ENCODE measurements around the gene PTCD1.

PTCD1 gene, protein sequence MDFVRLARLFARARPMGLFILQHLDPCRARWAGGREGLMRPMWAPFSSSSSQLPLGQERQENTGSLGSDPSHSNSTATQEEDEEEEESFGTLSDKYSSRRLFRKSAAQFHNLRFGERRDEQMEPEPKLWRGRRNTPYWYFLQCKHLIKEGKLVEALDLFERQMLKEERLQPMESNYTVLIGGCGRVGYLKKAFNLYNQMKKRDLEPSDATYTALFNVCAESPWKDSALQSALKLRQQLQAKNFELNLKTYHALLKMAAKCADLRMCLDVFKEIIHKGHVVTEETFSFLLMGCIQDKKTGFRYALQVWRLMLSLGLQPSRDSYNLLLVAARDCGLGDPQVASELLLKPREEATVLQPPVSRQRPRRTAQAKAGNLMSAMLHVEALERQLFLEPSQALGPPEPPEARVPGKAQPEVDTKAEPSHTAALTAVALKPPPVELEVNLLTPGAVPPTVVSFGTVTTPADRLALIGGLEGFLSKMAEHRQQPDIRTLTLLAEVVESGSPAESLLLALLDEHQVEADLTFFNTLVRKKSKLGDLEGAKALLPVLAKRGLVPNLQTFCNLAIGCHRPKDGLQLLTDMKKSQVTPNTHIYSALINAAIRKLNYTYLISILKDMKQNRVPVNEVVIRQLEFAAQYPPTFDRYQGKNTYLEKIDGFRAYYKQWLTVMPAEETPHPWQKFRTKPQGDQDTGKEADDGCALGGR

DNA sequence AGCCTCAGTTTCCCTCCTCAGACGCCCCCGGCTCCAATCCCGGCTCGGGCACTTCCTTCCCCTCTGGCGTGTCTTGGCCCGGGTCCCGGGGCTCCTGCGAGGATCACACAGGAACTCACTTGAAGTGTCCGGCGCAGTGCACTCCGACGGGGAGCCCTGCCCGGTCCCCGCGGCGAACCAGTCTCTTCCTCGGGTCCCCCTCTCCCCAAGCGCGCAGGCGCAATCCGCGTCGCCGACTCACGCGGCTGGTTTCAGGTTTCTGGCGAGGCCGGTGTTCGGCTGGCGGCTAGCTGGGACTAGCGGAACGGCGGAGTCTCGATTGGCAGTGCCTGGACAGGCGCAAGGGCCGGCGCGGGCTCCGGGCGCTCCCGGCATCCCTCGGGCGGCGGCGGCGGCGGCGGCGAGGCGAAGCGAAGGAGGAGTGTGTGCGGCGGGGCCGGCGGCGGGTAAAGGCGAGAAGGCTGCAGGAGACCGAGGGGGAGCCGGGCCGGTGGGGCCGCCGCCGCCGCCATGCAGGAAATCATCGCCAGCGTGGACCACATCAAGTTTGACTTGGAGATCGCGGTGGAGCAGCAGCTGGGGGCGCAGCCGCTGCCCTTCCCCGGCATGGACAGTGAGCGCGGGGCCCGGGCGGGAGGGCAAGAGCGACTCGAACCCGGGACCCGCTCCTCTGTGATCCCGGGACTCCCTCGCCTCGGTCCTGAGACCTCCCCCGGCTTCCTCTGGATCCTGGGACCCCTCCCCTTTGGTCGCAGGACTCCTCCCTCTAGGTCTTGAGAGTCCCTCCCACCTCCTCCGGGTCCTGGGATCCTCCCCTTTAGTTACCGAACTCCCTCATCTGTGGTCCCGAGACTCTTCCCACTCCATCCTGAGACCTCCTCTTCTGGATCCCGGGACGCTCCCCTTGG, at the start of gene PTCD1, which contains the start of gene CPSF4:
PTCD1 (minus strand) TSS at position 226 of the 908 bp plus-strand sequence. CDS start 3,556 bp downstream, outside the sequence.
CPSF4 (plus strand) TSS at position 371 of the 908 bp plus-strand sequence; CDS start at position 511, 140 bp downstream.
- Histone ChIP-seq H3K27ac (ENCODE audit: low read length) (peak within 1 kb of the TSS; percentile 65), H3K27me3 (ENCODE audit: low read depth, low read length) (no peaks in the 10 kb centered on the region), H3K36me3 (ENCODE audit: control insufficient read depth in 1 of 2, insufficient read depth in 2 of 2, low read length in 2 of 2) (peaks cover 5 to 8% of the 10 kb centered on the region in 2 donors), H3K9me3 (ENCODE audit: control insufficient read depth in 1 of 2, low read length in 2 of 2) (no peaks in the 10 kb centered on the region), H3K4me3 (ENCODE audit: low read depth in 1 of 2, low read length in 2 of 2) (peak within 1 kb of the TSS; percentile 78 to 97), H3K4me1 (ENCODE audit: control insufficient read depth in 1 of 2, insufficient read depth in 2 of 2, low read length in 2 of 2) (peaks cover 10 to 33% of the 10 kb centered on the region in 2 donors)

DNA sequence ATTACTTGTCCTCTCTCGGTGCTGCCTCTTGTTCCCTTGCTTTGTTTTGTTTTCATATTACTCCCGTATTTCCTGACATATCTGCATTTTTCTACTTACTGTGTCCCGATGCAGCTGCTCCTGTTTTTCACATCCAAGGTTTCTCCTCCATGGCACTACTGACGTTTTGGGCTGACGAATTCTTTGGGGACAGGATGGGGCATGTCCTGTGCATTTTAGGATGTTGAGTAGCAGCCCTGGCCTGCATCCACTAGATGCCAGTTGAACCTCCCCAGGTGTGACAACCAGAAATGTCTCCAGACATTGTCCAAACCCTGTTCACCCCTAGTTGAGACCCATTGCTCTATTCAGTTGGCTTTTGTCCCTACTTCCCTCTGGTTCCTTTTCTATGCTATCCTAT, 46.5 kb upstream of the PTCD1 start:
- Histone ChIP-seq H3K9me3 (ENCODE audit: control insufficient read depth in 1 of 2, low read length in 2 of 2) (no peaks in the 10 kb centered on the region), H3K27ac (ENCODE audit: low read length) (no peak overlapping the region), H3K4me3 (ENCODE audit: low read depth in 1 of 2, low read length in 2 of 2) (no peak overlapping the region), H3K36me3 (ENCODE audit: control insufficient read depth in 1 of 2, insufficient read depth in 2 of 2, low read length in 2 of 2) (peaks cover 14 to 23% of the 10 kb centered on the region in 2 donors), H3K27me3 (ENCODE audit: low read depth, low read length) (no peaks in the 10 kb centered on the region), H3K4me1 (ENCODE audit: control insufficient read depth in 1 of 2, insufficient read depth in 2 of 2, low read length in 2 of 2) (no peaks in the 10 kb centered on the region)

DNA sequence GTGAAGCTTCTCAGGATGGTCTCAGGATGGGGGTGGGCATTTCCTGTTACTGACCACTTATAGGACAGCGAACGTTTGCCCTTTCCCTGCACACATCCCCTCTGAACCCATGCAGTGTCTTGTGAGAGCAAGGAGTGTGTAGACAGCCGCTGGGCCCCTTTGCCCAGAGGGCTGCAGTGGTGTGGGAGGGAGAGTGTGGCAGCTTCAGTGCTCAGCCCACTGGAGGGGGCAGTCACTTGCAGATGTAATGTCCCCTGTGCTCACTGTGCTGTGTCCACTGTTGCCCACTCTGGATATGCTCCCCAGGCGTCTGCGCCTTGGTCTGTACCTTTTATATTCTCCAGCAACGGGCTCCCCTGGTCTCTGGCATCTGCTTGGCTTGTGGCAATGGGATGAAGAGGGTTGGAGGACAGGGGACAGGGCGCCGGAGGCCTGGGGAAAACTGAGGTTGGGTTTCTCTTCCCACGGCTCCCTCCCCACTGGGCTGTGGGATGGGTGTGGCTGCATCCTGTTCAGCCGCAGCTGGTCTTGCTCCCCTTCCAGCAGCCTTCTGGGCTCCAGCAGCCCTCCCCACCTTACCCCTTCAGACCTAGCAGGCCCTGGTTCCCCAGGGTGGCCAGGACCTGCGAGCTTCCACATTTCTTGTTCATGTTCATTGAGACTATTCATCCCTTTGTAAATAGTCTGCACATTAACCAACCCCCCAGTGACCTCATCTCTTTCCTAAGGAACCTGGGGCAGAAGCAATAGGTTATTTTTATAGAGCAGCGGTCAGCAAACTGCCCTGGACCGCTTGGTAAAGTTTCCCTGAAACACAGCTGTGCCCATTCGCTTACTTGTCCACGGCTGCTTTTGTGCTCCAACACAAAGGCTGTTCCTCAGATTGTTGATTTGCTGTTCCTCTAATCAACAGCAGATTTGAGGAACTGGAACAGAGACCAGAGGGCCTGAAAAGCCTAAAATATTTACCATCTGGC, 40.2 kb upstream of the PTCD1 start:
- Histone ChIP-seq H3K9me3 (ENCODE audit: control insufficient read depth in 1 of 2, low read length in 2 of 2) (no peaks in the 10 kb centered on the region), H3K4me3 (ENCODE audit: low read depth in 1 of 2, low read length in 2 of 2) (no peak overlapping the region), H3K36me3 (ENCODE audit: control insufficient read depth in 1 of 2, insufficient read depth in 2 of 2, low read length in 2 of 2) (peaks cover 8 to 22% of the 10 kb centered on the region in 2 donors), H3K27me3 (ENCODE audit: low read depth, low read length) (no peaks in the 10 kb centered on the region), H3K4me1 (ENCODE audit: control insufficient read depth in 1 of 2, insufficient read depth in 2 of 2, low read length in 2 of 2) (peaks cover 0 to 12% of the 10 kb centered on the region in 2 donors), H3K27ac (ENCODE audit: low read length) (no peak overlapping the region)

DNA sequence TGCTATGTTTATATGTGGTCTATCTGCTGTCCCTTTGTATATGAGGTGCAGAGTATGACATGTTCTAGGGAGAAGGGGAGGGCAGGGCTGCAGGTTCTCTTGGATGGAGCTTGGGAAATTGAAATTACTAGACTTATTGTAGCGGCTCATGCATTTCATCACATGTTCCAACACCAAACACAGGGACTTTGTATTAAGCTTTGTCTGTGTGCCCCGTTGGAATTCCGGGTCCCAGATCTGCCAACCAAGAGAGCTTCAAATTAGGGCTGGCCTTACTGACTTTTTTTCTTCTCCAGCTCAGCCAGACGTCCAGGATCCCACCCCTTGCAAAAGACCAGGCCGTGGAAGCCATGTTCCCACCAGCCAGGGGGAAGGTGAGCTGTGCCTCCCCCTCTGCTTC, 37.5 kb upstream of the PTCD1 start:
- Histone ChIP-seq H3K9me3 (ENCODE audit: control insufficient read depth in 1 of 2, low read length in 2 of 2) (no peaks in the 10 kb centered on the region), H3K4me1 (ENCODE audit: control insufficient read depth in 1 of 2, insufficient read depth in 2 of 2, low read length in 2 of 2) (peaks cover 0 to 20% of the 10 kb centered on the region in 2 donors), H3K27ac (ENCODE audit: low read length) (no peak overlapping the region), H3K27me3 (ENCODE audit: low read depth, low read length) (no peaks in the 10 kb centered on the region), H3K4me3 (ENCODE audit: low read depth in 1 of 2, low read length in 2 of 2) (no peak overlapping the region), H3K36me3 (ENCODE audit: control insufficient read depth in 1 of 2, insufficient read depth in 2 of 2, low read length in 2 of 2) (peaks cover 7 to 20% of the 10 kb centered on the region in 2 donors)

DNA sequence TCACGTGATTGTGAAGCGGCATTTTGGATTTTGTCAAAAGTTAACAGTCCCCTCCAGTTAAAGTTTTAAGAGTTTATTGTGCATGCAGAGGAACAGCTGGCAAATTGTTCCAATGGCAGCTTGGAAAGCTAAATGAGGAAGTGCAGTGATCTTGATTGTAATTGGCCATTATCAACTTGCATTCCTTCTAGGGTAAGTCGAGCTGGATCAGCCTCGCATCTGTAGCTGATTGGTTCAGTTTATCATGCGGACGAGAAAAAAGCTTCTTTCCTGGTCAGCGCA, 34.7 kb upstream of the PTCD1 start:
- Histone ChIP-seq H3K9me3 (ENCODE audit: control insufficient read depth in 1 of 2, low read length in 2 of 2) (no peaks in the 10 kb centered on the region), H3K4me1 (ENCODE audit: control insufficient read depth in 1 of 2, insufficient read depth in 2 of 2, low read length in 2 of 2) (peaks cover 0 to 14% of the 10 kb centered on the region in 2 donors), H3K4me3 (ENCODE audit: low read depth in 1 of 2, low read length in 2 of 2) (peak overlapping the region; percentile 86 to 97), H3K27me3 (ENCODE audit: low read depth, low read length) (no peaks in the 10 kb centered on the region), H3K36me3 (ENCODE audit: control insufficient read depth in 1 of 2, insufficient read depth in 2 of 2, low read length in 2 of 2) (peaks cover 0 to 7% of the 10 kb centered on the region in 2 donors), H3K27ac (ENCODE audit: low read length) (peak overlapping the region; percentile 49)

DNA sequence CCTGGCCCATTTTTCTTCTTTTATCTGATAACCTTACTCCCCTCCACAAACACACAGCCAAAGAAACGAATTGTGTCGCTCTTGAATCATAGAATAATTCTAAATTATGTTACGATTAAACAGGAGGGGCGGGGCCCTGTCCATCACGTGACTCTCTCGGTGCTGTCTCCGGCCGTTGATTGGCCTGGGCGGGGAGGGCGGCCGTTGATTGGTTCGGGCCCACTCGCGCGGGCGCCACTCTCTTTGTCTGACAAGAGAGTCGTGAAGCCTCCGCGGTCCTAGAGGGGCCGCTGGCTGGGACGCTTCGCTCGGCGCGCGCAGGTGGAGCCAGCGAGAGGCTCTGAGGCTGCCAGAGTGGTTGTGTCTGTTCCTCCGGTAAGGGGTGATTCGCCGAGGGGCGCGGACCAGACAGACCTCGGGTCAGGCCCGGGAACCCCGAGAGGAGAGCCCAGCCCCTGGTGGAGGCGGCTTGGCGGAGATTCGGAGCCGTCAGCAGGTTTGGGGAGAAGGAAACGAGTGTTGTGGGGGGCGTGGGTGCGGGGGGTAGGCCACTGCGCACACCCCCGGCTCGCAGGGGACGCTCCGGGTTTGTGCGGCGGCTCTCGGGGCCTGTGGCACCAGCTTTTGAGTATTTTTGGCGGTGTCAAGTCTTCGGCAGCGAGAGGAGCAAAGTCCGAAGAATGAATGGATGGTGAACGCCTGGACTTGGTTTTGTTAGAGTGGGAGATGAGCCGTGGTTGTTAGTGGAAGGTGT, 34.1 kb upstream of the PTCD1 start, which contains the start of gene ZNF789:
ZNF789 (plus strand) TSS at position 330 of the 754 bp plus-strand sequence. CDS start 3,567 bp downstream, outside the sequence.
- Histone ChIP-seq H3K9me3 (ENCODE audit: control insufficient read depth in 1 of 2, low read length in 2 of 2) (no peaks in the 10 kb centered on the region), H3K4me1 (ENCODE audit: control insufficient read depth in 1 of 2, insufficient read depth in 2 of 2, low read length in 2 of 2) (peaks cover 0 to 14% of the 10 kb centered on the region in 2 donors), H3K27me3 (ENCODE audit: low read depth, low read length) (no peaks in the 10 kb centered on the region), H3K36me3 (ENCODE audit: control insufficient read depth in 1 of 2, insufficient read depth in 2 of 2, low read length in 2 of 2) (peaks cover 0 to 7% of the 10 kb centered on the region in 2 donors), H3K27ac (ENCODE audit: low read length) (peak within 1 kb of the TSS; percentile 56), H3K4me3 (ENCODE audit: low read depth in 1 of 2, low read length in 2 of 2) (peak within 1 kb of the TSS; percentile 86 to 97)

DNA sequence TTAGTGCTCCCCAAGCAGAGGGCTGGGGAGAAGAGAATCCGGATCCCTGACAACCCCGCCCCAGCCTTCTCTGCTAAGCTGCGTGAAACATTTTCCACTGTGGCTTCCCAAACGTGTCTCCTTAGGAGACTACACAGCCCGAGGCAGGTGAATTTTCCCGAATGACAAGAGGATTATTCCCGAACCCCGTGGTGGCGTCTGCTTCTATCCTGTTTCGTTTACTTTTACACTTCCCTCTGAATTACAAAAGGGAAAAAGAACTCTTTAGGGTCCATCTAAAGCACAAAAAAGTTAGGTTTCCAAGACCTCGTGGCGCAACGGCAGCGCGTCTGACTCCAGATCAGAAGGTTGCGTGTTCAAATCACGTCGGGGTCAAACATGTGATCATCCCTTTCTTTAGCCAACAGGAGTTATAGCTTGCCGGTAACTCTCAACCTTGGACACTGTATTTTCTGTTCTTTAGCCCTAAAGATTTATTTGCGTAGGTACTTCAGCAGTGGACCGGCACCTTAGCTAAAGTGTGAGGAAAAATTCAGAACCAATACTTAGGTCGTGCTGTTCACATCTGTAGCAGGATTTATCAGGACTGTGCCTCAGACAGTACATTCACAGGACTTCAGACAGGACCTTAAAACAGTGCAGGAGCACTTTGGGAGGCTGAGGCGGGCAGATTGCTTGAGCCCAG, 30.9 kb upstream of the PTCD1 start:
- peaks cover 5 to 22% of the 10 kb centered on the region in 2 donors for H3K4me1 ChIP-seq (ENCODE audit: control insufficient read depth in 1 of 2, insufficient read depth in 2 of 2, low read length in 2 of 2)
- no peaks in the 10 kb centered on the region for H3K36me3 ChIP-seq (ENCODE audit: control insufficient read depth in 1 of 2, insufficient read depth in 2 of 2, low read length in 2 of 2)
- no peaks in the 10 kb centered on the region for H3K27me3 ChIP-seq (ENCODE audit: low read depth, low read length)
- H3K4me3 ChIP-seq (ENCODE audit: low read depth in 1 of 2, low read length in 2 of 2), result no peak overlapping the region
- H3K9me3 ChIP-seq (ENCODE audit: control insufficient read depth in 1 of 2, low read length in 2 of 2), result no peaks in the 10 kb centered on the region
- no peak overlapping the region for H3K27ac ChIP-seq (ENCODE audit: low read length)

DNA sequence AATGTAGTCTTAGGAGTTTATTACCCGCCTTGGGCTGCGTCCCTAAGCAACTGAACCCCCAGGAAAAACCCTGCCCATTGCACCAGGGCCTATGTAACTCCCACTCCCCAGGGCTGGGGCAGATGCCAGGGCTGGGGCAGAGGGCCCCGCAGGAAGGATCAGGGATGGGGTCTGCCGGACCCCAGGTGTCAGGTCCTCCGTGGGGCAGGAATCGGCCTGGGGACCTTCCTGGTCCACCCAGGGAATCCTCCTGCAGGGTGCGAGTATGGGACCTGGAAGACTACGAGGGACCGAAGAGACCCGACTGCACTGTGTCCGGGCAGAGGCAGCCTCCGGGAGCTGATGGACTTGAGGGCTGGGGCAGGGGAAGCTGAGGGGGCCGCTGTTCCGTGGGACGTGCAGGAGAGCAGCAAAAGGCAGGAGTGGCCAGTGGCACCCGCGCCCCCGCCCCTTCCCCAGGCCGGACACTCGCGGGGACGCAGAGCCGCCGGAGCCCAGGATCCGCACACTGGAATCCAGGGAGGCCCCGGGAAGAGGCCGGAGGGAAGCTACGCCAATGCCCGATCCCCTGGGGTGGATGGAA, 29.8 kb upstream of the PTCD1 start:
- Histone ChIP-seq H3K9me3 (ENCODE audit: control insufficient read depth in 1 of 2, low read length in 2 of 2) (no peaks in the 10 kb centered on the region), H3K27ac (ENCODE audit: low read length) (no peak overlapping the region), H3K4me1 (ENCODE audit: control insufficient read depth in 1 of 2, insufficient read depth in 2 of 2, low read length in 2 of 2) (peaks cover 8 to 23% of the 10 kb centered on the region in 2 donors), H3K36me3 (ENCODE audit: control insufficient read depth in 1 of 2, insufficient read depth in 2 of 2, low read length in 2 of 2) (peaks cover 5% of the 10 kb centered on the region in 2 donors), H3K27me3 (ENCODE audit: low read depth, low read length) (no peaks in the 10 kb centered on the region), H3K4me3 (ENCODE audit: low read depth in 1 of 2, low read length in 2 of 2) (no peak overlapping the region)

DNA sequence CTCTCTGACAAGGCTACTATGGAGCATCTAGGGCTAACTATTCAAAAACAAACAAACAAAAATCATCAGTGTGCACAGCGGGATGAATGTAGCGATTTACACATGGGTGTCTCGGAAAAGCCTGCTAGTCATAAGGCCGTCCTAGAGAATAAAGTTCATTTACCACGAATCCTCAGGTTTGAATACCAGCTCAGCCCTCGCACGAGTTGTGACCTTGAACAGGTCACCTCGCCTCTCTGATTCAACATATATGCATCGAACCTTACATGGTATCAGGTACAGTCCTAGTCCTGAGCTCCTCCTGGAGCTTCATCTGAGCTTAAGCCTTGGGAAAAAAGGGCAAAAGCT, 26.8 kb upstream of the PTCD1 start:
- peaks cover 8 to 19% of the 10 kb centered on the region in 2 donors for H3K4me1 ChIP-seq (ENCODE audit: control insufficient read depth in 1 of 2, insufficient read depth in 2 of 2, low read length in 2 of 2)
- no peaks in the 10 kb centered on the region for H3K27me3 ChIP-seq (ENCODE audit: low read depth, low read length)
- H3K27ac ChIP-seq (ENCODE audit: low read length), result peak overlapping the region; percentile 96
- H3K9me3 ChIP-seq (ENCODE audit: control insufficient read depth in 1 of 2, low read length in 2 of 2), result no peaks in the 10 kb centered on the region
- H3K36me3 ChIP-seq (ENCODE audit: control insufficient read depth in 1 of 2, insufficient read depth in 2 of 2, low read length in 2 of 2), result peaks cover 5 to 11% of the 10 kb centered on the region in 2 donors
- H3K4me3 ChIP-seq (ENCODE audit: low read depth in 1 of 2, low read length in 2 of 2), result peak overlapping the region; percentile 90 to 100
